Activated CD8-positive, alpha-beta memory T cell treated with anti-CD3 and anti-CD28 coated beads for 1 hour (primary cell): ENCODE data around the gene RAB19.
A peak's percentile ranks its signal among the peaks of the same experiment; 100 is the strongest.
"Not testable (repeated sequence)": the region's sequence is repeated elsewhere in the genome, so short reads cannot be mapped to it uniquely, and the experiment has no call there.

ENCODE experiments used
- DNase-seq, 2 donors: peaks; one replicate each; pipeline ENCODE4 v3.0.0-alpha.2; 2020; ENCODE audit warnings: low read depth in 1 of 2; ENCODE audit errors: extremely low read depth in 1 of 2

The RAB19 gene

DNA sequence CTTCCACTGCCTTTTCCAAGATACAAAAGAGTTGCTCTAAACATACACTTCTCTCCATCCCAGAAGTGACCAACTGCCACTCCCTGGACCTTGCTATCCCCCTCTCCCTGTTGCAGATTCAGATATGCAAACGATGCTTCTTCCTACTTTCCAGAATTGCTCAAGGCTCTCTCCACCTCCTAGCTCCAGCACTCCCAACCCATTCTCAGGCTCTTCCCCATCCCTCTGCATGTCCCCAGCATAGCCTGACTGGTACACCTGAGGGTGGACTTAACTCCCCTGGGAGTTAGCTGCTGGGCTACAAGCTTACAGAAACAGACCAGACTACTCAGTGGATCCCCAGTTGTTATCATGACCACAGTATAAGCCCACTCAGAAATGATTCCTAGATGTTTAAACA, 47.9 kb downstream of the RAB19 start:
- no peak for DNase-seq

DNA sequence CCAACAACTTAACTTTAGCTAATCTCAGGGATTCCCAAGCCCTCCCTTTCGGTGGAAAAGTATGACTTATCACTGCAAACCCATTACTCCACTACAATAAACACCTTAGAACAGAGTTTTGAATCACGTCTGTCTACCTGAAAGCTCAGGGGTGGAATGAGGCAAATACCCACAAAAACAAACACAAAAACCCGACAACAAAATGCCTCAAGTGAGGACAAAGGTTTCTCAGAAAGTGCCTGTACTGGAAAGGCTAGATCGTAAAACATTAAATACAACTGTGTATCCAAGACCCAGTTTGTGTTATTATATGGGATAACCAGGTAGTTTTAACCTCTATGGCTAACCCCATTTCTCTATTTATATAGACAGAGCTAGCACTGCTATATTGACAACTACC, 49.4 kb downstream of the RAB19 start:
- no peak for DNase-seq

DNA sequence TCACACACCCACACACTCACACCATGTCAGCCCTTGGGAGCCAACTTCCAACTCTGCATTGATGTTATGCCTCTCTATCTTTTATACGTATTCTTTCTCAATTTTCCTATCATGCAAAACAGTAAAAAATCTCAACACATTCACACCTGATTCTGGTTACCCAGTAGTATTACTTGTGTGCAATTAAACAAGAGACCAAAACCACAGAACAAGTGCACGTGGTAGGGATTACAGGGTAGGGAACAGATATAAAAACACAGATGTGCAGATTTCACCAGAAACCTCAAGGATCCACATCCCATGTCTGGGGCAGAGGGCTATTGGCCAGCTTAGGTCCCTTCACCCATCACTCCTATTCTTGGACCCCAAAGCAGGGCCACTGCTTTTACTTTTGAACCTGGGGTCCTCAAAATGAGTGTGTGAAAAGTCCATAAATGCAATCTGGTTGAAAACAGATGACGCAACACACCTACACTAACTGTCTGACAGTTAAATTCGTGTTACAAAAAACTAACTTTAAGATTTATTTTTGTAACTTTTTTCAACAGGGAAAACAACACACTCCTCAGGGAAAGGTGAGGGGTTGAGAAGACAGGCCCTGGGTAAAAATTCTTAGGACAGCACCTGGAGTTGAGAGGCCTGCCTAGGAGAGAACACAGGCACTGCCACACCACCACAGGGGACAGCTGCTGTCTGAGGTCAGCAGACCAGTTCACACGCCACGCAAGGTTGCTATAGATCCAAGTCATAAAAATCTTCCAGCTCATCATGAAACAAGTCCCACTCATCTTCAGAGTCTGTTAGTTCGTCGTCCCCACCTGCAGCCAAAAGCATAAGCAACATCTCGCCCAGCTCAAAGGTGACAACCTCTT, 50.2 kb downstream of the RAB19 start:
- DNase-seq, result not testable (repeated sequence)

DNA sequence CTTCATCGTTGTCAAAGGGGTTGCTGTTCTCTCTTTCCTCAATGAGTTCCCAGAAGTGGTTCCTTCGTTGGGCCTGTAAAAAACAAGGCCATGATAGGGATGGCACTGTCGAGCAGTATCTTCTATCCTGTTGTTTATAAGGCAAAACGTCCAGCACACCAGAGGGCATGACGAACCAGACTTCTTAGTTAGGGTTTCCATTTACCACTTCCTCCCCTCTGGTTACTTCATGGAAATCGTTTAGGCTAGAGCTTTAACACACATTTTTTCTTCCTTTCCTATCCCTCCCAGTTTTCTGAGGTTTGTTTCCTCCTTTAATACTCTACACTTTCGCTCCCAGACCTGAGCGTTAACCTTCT, 50.8 kb downstream of the RAB19 start:
- DNase-seq, result no peak

DNA sequence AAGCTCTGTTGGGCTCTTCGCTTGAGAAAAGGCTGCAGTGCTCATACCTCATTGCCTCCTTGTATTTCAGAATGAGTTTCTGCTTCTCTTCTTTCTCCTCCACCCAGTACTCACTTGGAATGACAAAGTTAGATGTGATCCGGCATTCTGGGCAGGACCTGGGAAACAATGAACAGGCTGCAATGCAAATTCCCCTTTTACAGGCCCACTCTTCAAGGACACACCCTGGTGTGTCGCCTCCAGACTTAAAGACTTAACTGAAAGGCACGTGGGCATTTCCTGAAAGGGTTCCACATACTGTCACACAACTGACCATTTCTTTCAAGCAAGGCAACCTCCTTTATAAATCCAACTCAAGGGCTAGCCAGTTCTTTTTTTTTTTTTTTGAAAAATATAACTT, 51.9 kb downstream of the RAB19 start:
- no peak for DNase-seq

DNA sequence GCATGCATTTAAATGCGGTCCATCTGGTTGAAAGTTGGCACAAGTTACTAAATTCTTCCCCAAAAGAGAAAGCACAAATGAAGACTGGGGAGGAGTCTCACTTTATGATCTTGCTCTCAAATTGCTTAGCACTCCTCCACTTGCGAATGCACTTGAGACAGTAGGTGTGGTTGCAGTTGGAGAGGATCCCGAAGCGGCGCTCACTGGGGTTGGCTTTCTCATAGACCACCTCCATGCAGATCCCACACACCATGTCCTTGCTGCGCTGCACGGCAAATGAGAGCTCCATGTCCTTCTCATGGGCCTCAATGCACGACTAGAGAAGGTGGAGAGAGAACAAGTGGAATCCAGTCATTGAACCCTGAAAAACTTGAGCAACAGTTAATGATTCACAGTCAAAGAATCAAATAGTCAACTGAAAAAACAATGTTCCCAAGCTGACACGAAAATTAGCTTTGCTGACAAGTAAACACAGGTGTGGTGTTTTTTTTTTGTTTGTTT, 52.7 kb downstream of the RAB19 start:
- no peak for DNase-seq

DNA sequence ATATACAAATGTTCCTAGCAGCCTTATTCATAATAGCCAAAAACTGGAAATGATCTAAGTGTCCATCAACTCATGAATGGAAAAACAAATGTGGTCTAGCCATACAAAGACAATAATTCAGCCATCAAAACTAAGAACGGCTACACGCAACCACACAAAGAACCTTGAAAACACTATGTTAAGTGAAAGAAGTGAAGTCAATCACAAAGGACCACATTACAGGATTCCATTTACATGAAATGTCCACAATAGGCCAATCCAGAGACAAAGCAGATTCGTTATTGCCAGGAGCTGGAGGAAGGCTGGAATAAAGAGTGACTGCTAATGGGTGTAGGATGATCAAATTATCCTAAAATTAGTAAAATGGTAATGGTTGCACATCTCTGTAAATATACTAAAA, 54.3 kb downstream of the RAB19 start:
- DNase-seq, result no peak

DNA sequence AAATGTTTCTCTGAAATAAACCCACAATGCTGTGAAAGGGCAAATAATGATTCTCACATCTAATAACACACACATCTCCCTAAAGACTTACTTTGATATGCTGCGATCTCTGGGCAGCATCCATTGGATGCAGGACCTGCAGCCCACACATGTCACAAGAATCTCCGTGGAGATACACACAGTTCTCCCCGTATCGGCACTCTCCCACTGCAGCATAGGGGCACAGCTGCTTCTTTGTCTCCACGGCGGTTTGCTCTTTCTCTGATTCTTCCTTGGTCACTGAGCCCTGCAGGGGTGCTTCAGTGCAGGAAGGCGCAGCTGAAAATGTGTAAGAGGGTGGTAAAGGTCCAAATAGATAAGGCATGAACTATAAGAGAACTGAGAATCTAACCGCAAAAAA, 55.1 kb downstream of the RAB19 start:
- DNase-seq, result no peak

DNA sequence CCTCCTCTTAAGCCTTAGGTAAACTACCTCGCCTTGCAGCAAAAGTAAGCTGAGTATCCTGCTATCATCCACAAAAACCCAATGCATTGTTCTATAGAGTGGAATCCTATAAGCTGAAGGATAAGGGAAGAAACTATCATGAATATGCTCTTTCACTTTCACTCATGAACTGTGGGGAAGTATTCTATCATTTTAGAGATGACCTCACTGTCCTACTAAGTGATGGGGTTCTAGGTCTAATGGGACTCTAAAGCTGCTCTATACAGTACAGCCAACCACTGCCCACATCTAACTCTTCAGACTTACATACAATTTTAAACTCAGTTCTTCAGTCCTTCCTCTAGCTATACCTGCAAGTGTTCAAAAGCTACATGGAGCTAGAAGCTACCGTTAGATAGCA, 59.3 kb downstream of the RAB19 start:
- no peak for DNase-seq

DNA sequence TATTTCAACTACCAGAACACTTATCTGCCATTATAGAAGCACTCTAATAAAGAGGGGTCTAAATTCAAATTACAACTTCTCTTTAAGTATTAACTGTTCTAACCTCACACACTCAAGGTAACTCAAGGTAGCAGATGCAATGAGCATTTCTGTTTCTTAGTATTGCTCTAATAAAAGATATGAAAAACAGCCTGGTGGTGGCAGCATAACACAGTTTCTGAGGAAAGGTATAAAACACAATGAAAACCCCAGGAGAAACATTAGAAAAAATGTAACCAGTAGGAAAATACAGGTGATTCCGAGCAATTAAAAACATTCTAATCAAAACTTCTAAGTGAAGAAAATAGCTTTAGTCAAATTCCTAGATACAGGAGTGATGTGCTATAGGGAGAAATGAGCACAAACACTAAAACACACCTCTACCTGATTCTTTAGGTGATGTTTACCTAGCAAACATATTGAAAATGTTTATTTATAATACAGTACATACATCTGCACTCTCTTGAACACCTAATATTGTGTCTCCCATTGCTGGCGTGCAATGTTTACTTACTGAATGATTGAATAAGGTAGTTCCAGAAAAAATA, 72.0 kb downstream of the RAB19 start:
- DNase-seq, result peak in 1 of 2 donors; percentile 25

DNA sequence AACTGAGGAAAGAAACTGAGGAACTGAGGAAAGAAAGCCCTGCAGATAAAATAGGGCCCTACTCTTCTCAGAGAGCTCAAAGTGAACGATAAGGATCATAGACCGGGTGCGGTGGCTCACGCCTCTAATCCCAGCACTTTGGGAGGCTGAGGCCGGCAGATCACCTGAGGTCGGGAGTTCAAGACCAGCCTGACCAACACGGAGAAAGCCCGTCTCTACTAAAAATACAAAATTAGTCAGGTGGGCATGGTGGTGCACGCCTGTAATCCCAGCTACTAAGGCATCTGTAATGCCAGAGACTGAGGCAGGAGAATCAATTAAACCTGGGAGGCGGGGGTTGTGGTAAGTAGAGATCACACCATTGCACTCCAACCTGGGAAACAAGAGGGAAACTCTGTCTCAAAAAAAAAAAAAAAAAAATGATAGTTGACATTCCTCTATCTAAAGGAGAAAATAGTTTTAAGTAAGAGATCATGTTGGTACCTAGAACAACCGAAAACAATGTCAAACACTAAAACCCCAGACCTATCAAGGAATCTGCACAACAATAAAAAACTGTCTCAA, 72.9 kb downstream of the RAB19 start:
- no peak for DNase-seq
